GM19240 (cell line): ENCODE data around the gene CD320.
A peak's percentile ranks its signal among the peaks of the same experiment; 100 is the strongest.

Experiments used
- DNase-seq: peaks from one replicate; pipeline ENCODE4 v3.0.0; 2011; ENCODE audit warnings: low spot score; ENCODE audit not compliant: insufficient read length

CD320 gene

DNA sequence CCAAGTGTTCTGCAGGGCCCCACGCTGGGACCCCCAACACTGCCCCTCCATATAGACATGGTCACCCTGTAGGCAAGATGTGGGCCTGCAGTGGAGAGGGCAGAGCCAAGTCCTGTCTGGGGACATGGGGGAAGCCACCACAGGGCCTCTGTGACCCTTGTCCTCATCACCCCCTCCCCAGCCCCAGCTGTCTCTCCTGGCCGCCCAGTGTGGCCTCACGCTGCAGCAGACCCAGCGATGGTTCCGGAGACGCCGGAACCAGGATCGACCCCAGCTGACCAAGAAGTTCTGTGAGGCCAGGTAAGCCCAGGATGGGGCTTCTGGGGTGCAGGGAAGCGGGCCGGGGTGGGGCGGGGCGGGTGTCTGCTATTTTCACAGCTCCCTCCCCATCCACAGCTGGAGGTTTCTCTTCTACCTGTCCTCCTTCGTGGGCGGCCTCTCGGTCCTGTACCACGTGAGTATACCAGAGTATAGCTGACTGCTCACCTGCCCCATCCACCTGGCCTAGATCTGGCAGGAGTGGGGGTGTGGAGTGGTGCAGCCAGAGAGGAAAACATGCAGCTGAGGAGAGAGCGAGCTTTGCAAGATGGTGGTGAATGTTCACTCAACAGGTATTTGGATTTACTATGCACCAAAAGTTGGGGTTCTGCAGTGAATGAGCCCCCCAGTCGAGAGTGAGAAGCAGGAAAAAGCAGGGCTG is 52.6 kb downstream of the CD320 start:
- DNase-seq, result no peak

DNA sequence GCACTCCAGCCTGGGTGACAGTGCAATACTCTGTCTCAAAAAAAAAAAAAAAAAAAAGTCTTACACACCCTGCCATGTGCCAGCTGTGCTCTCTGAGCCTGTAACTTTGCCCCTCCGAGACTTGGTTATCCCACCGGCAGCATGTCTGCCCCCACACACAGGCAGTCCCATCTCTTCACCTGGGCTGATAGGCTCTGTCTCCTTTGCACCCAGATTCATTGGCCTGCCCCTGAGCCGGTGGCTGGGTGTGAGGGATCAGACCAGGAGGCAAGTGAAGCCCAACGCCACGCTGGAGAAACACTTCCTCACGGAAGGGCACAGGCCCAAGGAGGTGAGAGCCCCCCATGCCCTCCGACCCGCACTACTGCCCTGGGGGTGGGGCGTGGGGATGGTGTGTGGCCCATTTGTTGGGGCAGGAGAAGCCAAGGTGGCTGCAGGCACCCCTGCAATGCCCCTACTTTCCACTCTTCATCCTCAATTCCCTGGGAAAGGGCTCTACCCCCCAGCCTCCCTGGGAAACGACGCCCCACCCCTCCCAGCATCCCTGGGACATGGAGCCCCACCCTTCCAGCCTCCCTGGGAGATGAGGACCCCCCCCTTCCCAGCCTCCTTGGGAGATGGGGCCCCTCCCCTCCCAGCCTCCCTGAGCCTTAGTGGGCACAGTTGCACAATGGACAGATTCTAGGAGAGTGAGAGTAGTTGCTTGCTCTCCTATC is 53.7 kb downstream of the CD320 start:
- DNase-seq, result no peak

- no peak for DNase-seq
These were observed 54.5 kb downstream of the CD320 start for GRCh38 chr19:8253678-8254077.

DNA sequence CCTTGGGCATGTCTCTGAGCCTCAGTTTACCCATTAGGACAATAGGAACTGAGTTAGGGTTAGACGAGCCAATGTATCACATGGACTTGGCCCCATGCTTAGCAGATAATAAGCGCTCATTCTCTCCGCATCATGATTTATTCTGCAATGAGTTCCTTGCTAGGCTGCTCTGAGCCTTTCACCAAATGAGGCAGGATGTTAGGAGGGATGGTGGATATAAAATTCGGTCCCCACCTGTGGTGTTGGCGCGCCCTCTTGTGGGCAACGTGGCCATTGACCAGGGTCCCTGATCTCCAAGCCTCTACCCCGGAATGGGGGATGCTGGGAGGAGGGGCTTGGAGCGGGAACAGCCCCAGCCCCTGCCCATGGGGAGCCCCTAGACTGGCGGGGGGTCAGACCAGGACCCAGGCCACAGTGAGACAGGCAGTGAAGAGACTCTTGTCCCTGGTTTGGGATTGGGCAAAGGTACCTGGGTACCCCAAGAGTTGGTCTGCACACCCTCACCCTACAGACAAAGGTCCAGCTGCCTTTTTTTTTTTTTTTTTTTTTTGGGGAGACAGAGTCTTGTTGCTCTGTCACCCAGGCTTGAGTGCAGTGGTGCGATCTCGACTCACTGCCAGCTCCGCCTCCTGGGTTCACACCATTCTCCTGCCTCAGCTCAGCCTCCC is 55.1 kb downstream of the CD320 start:
- peak; percentile 83 for DNase-seq
